Neural crest cell (in vitro differentiated cells): Measurements from ENCODE around the gene FBXL17. TPM values are rescaled to one million over a fixed set of nuclear protein-coding genes. Genes with fewer than 3 reads are reported as not detected.
A peak's percentile ranks its signal among the peaks of the same experiment; 100 is the strongest.

Source experiments
- DNase-seq: peaks from one replicate; pipeline ENCODE4 v3.0.0; 2021; ENCODE audit warnings: low read depth, mixed read lengths, low spot score
- H3K27ac Mint-ChIP-seq: one replicate; pipeline ENCODE4 v1.8.0; 2021; ENCODE audit warnings: mild to moderate bottlenecking, mixed read lengths; ENCODE audit not compliant: unreplicated experiment
- H3K27me3 Mint-ChIP-seq: 2 replicates; pipeline ENCODE4 v1.8.0; 2021; ENCODE audit warnings: low read depth, mild to moderate bottlenecking, mixed read lengths
- H3K36me3 Mint-ChIP-seq: 2 replicates; pipeline ENCODE4 v1.8.0; 2021; ENCODE audit warnings: low read depth, mild to moderate bottlenecking, mixed read lengths
- H3K4me1 Mint-ChIP-seq: 2 replicates; pipeline ENCODE4 v1.8.0; 2021; ENCODE audit warnings: mixed read lengths
- H3K4me3 Mint-ChIP-seq: one replicate; pipeline ENCODE4 v1.8.0; 2021; ENCODE audit warnings: mild to moderate bottlenecking, mixed read lengths
- H3K9me3 Mint-ChIP-seq: 2 replicates; pipeline ENCODE4 v1.8.0; 2021; ENCODE audit warnings: mixed read lengths
- CTCF ChIP-seq: fragments of 200-600 bp; sonication (generic); conservative IDR thresholded peaks from 2 replicates; pipeline ENCODE4 v1.5.0; 2021; ENCODE audit warnings: antibody characterized with exemption, mild to moderate bottlenecking
- total RNA-seq: library from RNA; stranded (reverse); gene quantifications from 2 replicates; pipeline ENCODE4 v1.2.1, GENCODE V29; 2021

The FBXL17 gene
- total RNA-seq, 1 donor from 2014 or later: 17.8 TPM

GRCh38 chr5:107982703-107983425 is 399.0 kb downstream of the FBXL17 start:
- no peak for DNase-seq
- Mint-ChIP-seq H3K36me3 (no peaks in the 10 kb centered on the region), H3K27me3 (no peaks in the 10 kb centered on the region), H3K27ac (no peak overlapping the region), H3K4me3 (no peak overlapping the region), H3K4me1 (peaks cover 4% of the 10 kb centered on the region), H3K9me3 (peaks cover 2% of the 10 kb centered on the region)
- TF ChIP-seq CTCF: no peak

- no peak for DNase-seq
- no peak overlapping the region for H3K4me3 Mint-ChIP-seq
- no peak for TF ChIP-seq CTCF
- H3K27me3 Mint-ChIP-seq: no peaks in the 10 kb centered on the region
- H3K9me3 Mint-ChIP-seq: peaks cover 2% of the 10 kb centered on the region
- no peaks in the 10 kb centered on the region for H3K36me3 Mint-ChIP-seq
- H3K27ac Mint-ChIP-seq: no peak overlapping the region
- H3K4me1 Mint-ChIP-seq: peaks cover 4% of the 10 kb centered on the region
These were observed 400.8 kb downstream of the FBXL17 start for GRCh38 chr5:107980923-107981692.

- Mint-ChIP-seq H3K27ac (no peak overlapping the region), H3K4me1 (peaks cover 4% of the 10 kb centered on the region), H3K4me3 (no peak overlapping the region), H3K27me3 (no peaks in the 10 kb centered on the region), H3K9me3 (peaks cover 2% of the 10 kb centered on the region), H3K36me3 (no peaks in the 10 kb centered on the region)
- DNase-seq: no peak
- TF ChIP-seq CTCF: no peak
These were observed 402.0 kb downstream of the FBXL17 start for GRCh38 chr5:107979900-107980299.

- DNase-seq: no peak
- Mint-ChIP-seq H3K27ac (peak overlapping the region; percentile 73), H3K4me1 (peaks cover 4% of the 10 kb centered on the region), H3K27me3 (no peaks in the 10 kb centered on the region), H3K9me3 (peaks cover 2% of the 10 kb centered on the region), H3K36me3 (no peaks in the 10 kb centered on the region), H3K4me3 (no peak overlapping the region)
- no peak for TF ChIP-seq CTCF
These were observed 402.6 kb downstream of the FBXL17 start for GRCh38 chr5:107979291-107979690.

GRCh38 chr5:107977550-107978071 is 404.3 kb downstream of the FBXL17 start:
- Mint-ChIP-seq H3K4me1 (peaks cover 8% of the 10 kb centered on the region), H3K27me3 (no peaks in the 10 kb centered on the region), H3K27ac (no peak overlapping the region), H3K9me3 (peaks cover 2% of the 10 kb centered on the region), H3K36me3 (no peaks in the 10 kb centered on the region), H3K4me3 (no peak overlapping the region)
- no peak for DNase-seq
- no peak for TF ChIP-seq CTCF
